Measurements from ENCODE around the gene USP47.

GRCh38 chr11:11944444-11944843 lies 102.7 kb downstream of the USP47 start:
- TF ChIP-seq, protein P1, sequence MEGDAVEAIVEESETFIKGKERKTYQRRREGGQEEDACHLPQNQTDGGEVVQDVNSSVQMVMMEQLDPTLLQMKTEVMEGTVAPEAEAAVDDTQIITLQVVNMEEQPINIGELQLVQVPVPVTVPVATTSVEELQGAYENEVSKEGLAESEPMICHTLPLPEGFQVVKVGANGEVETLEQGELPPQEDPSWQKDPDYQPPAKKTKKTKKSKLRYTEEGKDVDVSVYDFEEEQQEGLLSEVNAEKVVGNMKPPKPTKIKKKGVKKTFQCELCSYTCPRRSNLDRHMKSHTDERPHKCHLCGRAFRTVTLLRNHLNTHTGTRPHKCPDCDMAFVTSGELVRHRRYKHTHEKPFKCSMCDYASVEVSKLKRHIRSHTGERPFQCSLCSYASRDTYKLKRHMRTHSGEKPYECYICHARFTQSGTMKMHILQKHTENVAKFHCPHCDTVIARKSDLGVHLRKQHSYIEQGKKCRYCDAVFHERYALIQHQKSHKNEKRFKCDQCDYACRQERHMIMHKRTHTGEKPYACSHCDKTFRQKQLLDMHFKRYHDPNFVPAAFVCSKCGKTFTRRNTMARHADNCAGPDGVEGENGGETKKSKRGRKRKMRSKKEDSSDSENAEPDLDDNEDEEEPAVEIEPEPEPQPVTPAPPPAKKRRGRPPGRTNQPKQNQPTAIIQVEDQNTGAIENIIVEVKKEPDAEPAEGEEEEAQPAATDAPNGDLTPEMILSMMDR (IDR thresholded peaks at IDR 0.05): no peak
- no peak for TF ChIP-seq EP300 (IDR thresholded peaks at IDR 0.05)
